WTC11 (cell line): ENCODE measurements around the gene COA5. TPM values are rescaled to one million over a fixed set of nuclear protein-coding genes. Genes with fewer than 3 reads are reported as not detected.

ENCODE experiments used
- ATAC-seq: fragments of 200-7000 bp; cut with Tn5 transposase; 2 replicates; pipeline ENCODE4 v1.10.0; 2021; ENCODE audit warnings: mild to moderate bottlenecking, moderate library complexity
- CTCF ChIA-PET: fragments of 300-600 bp; sonication (Branson Sonifier 250); formaldehyde crosslinking; loops from one replicate; lab custom pipeline; 2021; ENCODE audit warnings: antibody characterized with exemption; lab: Charles Lee
- POLR2A ChIA-PET: fragments of 350-600 bp; sonication (Branson Sonifier 250); formaldehyde crosslinking; loops from one replicate; lab custom pipeline; 2021; ENCODE audit warnings: antibody characterized with exemption; lab: Charles Lee
- DNase-seq: peaks from one replicate; pipeline ENCODE4 v3.0.0; 2021; ENCODE audit warnings: low spot score
- H3K27ac Mint-ChIP-seq: 2 replicates; pipeline ENCODE4 v1.8.0; 2021; ENCODE audit warnings: mixed read lengths
- H3K27me3 Mint-ChIP-seq: 2 replicates; pipeline ENCODE4 v1.8.0; 2021; ENCODE audit warnings: low read depth, mild to moderate bottlenecking, moderate library complexity, mixed read lengths
- H3K36me3 Mint-ChIP-seq: 2 replicates; pipeline ENCODE4 v1.8.0; 2021; ENCODE audit warnings: mixed read lengths
- H3K4me1 Mint-ChIP-seq: 2 replicates; pipeline ENCODE4 v1.8.0; 2022; ENCODE audit warnings: mixed read lengths
- H3K4me3 Mint-ChIP-seq: 2 replicates; pipeline ENCODE4 v1.8.0; 2021; ENCODE audit warnings: mild to moderate bottlenecking, moderate library complexity, mixed read lengths
- H3K9me3 Mint-ChIP-seq: 2 replicates; pipeline ENCODE4 v1.8.0; 2021; ENCODE audit warnings: mixed read lengths
- CREM ChIP-seq: sonication (generic); formaldehyde crosslinking; IDR thresholded peaks from 2 replicates; pipeline ENCODE4 v1.8.1; 2022; ENCODE audit warnings: mild to moderate bottlenecking, missing genetic modification reagents, moderate library complexity
- ELF4 ChIP-seq: sonication (generic); formaldehyde crosslinking; IDR thresholded peaks from 2 replicates; pipeline ENCODE4 v1.8.1; 2022; ENCODE audit warnings: low read depth, mild to moderate bottlenecking, moderate library complexity, missing genetic modification reagents
- EMX1 ChIP-seq: fragments of 250-450 bp; sonication (Bioruptor Pico); IDR thresholded peaks from 2 replicates; pipeline ENCODE4 v1.8.0; 2021; ENCODE audit warnings: mild to moderate bottlenecking
- ESRRA ChIP-seq: sonication (generic); formaldehyde crosslinking; IDR thresholded peaks from 2 replicates; pipeline ENCODE4 v1.8.1; 2022; ENCODE audit warnings: mild to moderate bottlenecking, missing genetic modification reagents, borderline replicate concordance
- FOXK1 ChIP-seq: sonication (generic); formaldehyde crosslinking; IDR thresholded peaks from 2 replicates; pipeline ENCODE4 v1.8.0; 2022; ENCODE audit warnings: mild to moderate bottlenecking, moderate library complexity, missing genetic modification reagents
- GABPB1 ChIP-seq: sonication (generic); formaldehyde crosslinking; IDR thresholded peaks from 2 replicates; pipeline ENCODE4 v1.8.1; 2023; ENCODE audit warnings: mild to moderate bottlenecking, missing genetic modification reagents
- NFE2L1 ChIP-seq: sonication (generic); formaldehyde crosslinking; IDR thresholded peaks from 2 replicates; pipeline ENCODE4 v1.8.1; 2023; ENCODE audit warnings: missing genetic modification reagents
- RORB ChIP-seq: fragments of 250-450 bp; sonication (Bioruptor Pico); IDR thresholded peaks from 2 replicates; pipeline ENCODE4 v1.9.0; 2021; ENCODE audit warnings: mild to moderate bottlenecking
- TEAD1 ChIP-seq: sonication (generic); formaldehyde crosslinking; IDR thresholded peaks from 2 replicates; pipeline ENCODE4 v1.8.0; 2022; ENCODE audit warnings: mild to moderate bottlenecking, missing genetic modification reagents
- TP53 ChIP-seq: sonication (generic); formaldehyde crosslinking; IDR thresholded peaks from 2 replicates; pipeline ENCODE4 v1.8.1; 2023; ENCODE audit warnings: mild to moderate bottlenecking, missing genetic modification reagents
- ZNF219 ChIP-seq: sonication (generic); formaldehyde crosslinking; IDR thresholded peaks from 2 replicates; pipeline ENCODE4 v1.8.0; 2023; ENCODE audit warnings: missing genetic modification reagents, mild to moderate bottlenecking, borderline replicate concordance
- ZNF396 ChIP-seq: fragments of 250-450 bp; sonication (Bioruptor Pico); IDR thresholded peaks from 2 replicates; pipeline ENCODE4 v1.8.0; 2021; ENCODE audit warnings: mild to moderate bottlenecking, moderate library complexity, borderline replicate concordance
- total RNA-seq: library from RNA; stranded (reverse); gene quantifications from 3 replicates; pipeline ENCODE4 v1.2.3, GENCODE V29; 2021
- TF ChIP-seq, protein P1 (sequence below): fragments of 250-450 bp; sonication (Bioruptor Pico); IDR thresholded peaks from 2 replicates; pipeline ENCODE4 v2.1.2; 2022; ENCODE audit warnings: mild to moderate bottlenecking, moderate library complexity
- TF ChIP-seq, protein P2 (sequence below): sonication (generic); formaldehyde crosslinking; IDR thresholded peaks from 2 replicates; pipeline ENCODE4 v1.8.1; 2023; ENCODE audit warnings: mild to moderate bottlenecking, missing genetic modification reagents, borderline replicate concordance
- TF ChIP-seq, protein P3 (sequence below): sonication (generic); formaldehyde crosslinking; IDR thresholded peaks from 2 replicates; pipeline ENCODE4 v1.8.0; 2022; ENCODE audit warnings: mild to moderate bottlenecking, missing genetic modification reagents
- TF ChIP-seq, protein P4 (sequence below): fragments of 200-600 bp; IDR thresholded peaks from 2 replicates; pipeline ENCODE4 v1.8.0; 2022; ENCODE audit warnings: antibody characterized with exemption
- TF ChIP-seq, protein P5 (sequence below): sonication (generic); formaldehyde crosslinking; IDR thresholded peaks from 2 replicates; pipeline ENCODE4 v1.8.1; 2022; ENCODE audit warnings: low read depth, mild to moderate bottlenecking, moderate library complexity, missing genetic modification reagents, borderline replicate concordance
- TF ChIP-seq, protein P6 (sequence below): sonication (generic); formaldehyde crosslinking; conservative IDR thresholded peaks from 2 replicates; pipeline ENCODE4 v1.8.1; 2023; ENCODE audit warnings: mild to moderate bottlenecking, low read depth, missing genetic modification reagents, moderate library complexity

COA5 gene
- total RNA-seq, 1 experiment from 2014 or later = 29.3 TPM

DNA sequence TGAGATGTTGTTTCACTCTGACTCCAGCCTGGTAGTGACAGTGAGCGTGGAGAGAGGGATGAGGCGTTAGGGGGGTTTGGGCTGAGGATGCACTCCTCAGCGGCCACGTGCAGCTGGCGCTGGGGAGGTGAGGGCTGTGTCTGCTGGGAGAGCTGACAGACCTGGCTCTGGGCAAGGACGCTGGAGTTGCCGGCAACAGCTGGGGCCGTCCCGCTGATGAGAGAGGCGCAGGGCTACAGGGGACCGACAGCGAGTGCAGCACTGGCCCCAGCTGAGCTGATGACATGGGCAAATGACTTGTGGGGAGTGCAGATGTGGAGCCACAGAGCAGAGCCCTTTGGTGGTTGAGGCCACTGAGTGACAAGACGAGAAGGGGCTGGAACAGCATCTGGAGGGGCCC, 38.4 kb downstream of the COA5 start (continued):
- TF ChIP-seq GABPB1 (CRISPR knock-in tag) = no peak
- TF ChIP-seq ZNF396 (CRISPR knock-in tag) = no peak
- TF ChIP-seq EMX1 (CRISPR knock-in tag) = no peak
- TF ChIP-seq, protein P1, sequence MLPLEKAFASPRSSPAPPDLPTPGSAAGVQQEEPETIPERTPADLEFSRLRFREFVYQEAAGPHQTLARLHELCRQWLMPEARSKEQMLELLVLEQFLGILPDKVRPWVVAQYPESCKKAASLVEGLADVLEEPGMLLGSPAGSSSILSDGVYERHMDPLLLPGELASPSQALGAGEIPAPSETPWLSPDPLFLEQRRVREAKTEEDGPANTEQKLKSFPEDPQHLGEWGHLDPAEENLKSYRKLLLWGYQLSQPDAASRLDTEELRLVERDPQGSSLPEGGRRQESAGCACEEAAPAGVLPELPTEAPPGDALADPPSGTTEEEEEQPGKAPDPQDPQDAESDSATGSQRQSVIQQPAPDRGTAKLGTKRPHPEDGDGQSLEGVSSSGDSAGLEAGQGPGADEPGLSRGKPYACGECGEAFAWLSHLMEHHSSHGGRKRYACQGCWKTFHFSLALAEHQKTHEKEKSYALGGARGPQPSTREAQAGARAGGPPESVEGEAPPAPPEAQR (CRISPR knock-in tag) = no peak
- no peak for TF ChIP-seq TP53
- TF ChIP-seq, protein P2, sequence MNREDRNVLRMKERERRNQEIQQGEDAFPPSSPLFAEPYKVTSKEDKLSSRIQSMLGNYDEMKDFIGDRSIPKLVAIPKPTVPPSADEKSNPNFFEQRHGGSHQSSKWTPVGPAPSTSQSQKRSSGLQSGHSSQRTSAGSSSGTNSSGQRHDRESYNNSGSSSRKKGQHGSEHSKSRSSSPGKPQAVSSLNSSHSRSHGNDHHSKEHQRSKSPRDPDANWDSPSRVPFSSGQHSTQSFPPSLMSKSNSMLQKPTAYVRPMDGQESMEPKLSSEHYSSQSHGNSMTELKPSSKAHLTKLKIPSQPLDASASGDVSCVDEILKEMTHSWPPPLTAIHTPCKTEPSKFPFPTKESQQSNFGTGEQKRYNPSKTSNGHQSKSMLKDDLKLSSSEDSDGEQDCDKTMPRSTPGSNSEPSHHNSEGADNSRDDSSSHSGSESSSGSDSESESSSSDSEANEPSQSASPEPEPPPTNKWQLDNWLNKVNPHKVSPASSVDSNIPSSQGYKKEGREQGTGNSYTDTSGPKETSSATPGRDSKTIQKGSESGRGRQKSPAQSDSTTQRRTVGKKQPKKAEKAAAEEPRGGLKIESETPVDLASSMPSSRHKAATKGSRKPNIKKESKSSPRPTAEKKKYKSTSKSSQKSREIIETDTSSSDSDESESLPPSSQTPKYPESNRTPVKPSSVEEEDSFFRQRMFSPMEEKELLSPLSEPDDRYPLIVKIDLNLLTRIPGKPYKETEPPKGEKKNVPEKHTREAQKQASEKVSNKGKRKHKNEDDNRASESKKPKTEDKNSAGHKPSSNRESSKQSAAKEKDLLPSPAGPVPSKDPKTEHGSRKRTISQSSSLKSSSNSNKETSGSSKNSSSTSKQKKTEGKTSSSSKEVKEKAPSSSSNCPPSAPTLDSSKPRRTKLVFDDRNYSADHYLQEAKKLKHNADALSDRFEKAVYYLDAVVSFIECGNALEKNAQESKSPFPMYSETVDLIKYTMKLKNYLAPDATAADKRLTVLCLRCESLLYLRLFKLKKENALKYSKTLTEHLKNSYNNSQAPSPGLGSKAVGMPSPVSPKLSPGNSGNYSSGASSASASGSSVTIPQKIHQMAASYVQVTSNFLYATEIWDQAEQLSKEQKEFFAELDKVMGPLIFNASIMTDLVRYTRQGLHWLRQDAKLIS = no peak
- TF ChIP-seq ESRRA (CRISPR knock-in tag) = no peak
- TF ChIP-seq TEAD1 (CRISPR knock-in tag) = no peak
- TF ChIP-seq, protein P3, sequence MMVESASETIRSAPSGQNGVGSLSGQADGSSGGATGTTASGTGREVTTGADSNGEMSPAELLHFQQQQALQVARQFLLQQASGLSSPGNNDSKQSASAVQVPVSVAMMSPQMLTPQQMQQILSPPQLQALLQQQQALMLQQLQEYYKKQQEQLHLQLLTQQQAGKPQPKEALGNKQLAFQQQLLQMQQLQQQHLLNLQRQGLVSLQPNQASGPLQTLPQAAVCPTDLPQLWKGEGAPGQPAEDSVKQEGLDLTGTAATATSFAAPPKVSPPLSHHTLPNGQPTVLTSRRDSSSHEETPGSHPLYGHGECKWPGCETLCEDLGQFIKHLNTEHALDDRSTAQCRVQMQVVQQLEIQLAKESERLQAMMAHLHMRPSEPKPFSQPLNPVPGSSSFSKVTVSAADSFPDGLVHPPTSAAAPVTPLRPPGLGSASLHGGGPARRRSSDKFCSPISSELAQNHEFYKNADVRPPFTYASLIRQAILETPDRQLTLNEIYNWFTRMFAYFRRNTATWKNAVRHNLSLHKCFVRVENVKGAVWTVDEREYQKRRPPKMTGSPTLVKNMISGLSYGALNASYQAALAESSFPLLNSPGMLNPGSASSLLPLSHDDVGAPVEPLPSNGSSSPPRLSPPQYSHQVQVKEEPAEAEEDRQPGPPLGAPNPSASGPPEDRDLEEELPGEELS (CRISPR knock-in tag) = no peak

DNA sequence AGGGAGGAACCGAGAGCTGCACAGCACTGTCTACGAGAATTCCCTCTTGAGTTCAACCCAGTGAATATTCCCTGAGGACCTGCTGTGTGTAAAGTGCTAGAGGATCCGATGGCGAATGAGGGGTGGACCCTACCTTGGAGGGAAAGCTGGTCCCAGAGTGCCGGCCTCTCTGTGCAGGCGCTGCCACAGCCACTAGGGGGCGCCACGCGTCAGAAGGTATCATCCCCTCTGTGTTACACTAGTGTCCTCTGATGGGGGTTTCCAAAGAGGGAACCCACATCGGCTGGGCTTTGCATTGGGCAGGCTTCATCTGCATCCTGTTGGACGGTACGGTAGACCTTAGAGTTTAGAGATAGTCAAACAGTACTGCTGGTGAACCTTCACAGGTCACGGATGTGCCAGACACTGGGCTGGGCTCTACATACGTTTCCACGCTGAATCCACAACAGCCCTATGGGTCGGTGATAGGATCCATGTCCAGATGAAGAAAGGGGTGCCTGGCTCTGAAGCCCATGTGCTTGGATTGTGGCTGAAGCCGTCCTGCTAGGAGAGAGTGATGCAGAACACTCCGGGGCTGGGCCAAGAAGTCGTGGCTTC, 39.0 kb downstream of the COA5 start:
- no peak overlapping the region for H3K27ac Mint-ChIP-seq
- DNase-seq = peak; percentile 88
- TF ChIP-seq RORB (CRISPR knock-in tag) = no peak
- TF ChIP-seq, protein P4, sequence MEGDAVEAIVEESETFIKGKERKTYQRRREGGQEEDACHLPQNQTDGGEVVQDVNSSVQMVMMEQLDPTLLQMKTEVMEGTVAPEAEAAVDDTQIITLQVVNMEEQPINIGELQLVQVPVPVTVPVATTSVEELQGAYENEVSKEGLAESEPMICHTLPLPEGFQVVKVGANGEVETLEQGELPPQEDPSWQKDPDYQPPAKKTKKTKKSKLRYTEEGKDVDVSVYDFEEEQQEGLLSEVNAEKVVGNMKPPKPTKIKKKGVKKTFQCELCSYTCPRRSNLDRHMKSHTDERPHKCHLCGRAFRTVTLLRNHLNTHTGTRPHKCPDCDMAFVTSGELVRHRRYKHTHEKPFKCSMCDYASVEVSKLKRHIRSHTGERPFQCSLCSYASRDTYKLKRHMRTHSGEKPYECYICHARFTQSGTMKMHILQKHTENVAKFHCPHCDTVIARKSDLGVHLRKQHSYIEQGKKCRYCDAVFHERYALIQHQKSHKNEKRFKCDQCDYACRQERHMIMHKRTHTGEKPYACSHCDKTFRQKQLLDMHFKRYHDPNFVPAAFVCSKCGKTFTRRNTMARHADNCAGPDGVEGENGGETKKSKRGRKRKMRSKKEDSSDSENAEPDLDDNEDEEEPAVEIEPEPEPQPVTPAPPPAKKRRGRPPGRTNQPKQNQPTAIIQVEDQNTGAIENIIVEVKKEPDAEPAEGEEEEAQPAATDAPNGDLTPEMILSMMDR = peak; percentile 99
- no peak for TF ChIP-seq TP53
- no peak for TF ChIP-seq NFE2L1 (CRISPR knock-in tag)
- no peak overlapping the region for H3K4me3 Mint-ChIP-seq
- no peaks in the 10 kb centered on the region for H3K27me3 Mint-ChIP-seq
- H3K36me3 Mint-ChIP-seq = peaks cover 44% of the 10 kb centered on the region
- POLR2A ChIA-PET = interaction anchor here (0.6 kb wide), 1 partner anchor 504 kb away, joined by 5 read pairs; no protein-coding TSS in a partner anchor
- CTCF ChIA-PET = interaction anchor here (0.5 to 1.6 kb wide), 32 partner anchors 8 to 1220 kb away, joined by 3 to 12 read pairs (median 4); no protein-coding TSS in a partner anchor
- no peaks in the 10 kb centered on the region for H3K4me1 Mint-ChIP-seq
- H3K9me3 Mint-ChIP-seq = no peaks in the 10 kb centered on the region
- ATAC-seq = peak; percentile 97

DNA sequence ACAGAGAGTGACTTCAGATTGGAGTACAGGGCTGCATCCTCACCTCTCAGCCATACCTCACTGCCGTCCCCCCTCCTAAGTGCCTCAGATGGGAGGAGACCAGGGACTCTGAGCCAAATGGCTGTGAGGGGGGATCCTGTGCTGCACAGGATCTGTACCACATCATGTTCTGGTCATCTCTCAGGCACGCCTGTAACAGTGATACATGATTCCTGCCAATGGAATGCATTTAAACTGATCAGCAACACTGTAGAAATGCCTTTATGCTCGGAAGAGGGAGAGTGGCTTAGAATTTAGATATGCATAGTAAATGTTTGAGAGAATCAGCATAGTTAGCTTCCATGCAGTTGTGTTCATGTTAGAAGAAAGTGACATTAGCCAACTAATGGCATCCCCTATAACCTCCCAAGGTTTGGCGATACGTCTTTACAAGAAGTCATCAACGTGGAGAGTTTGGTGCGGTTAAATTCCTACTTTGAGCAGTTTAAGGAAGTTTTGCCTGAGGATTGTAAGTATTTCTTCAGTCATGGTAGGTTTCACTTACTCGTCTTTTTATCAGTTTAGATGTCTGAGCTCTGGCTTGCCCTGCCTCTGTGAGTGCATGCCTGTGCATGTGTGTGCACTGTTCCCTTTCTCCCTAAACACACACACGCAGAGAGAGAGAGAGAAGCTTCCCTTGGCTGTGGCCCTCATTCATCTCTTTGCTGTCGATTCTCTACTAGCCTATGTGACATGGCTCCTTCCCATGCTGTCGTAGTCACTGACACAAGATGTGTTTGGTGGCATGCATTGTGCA, 40.0 kb downstream of the COA5 start:
- DNase-seq = no peak
- POLR2A ChIA-PET = no interaction called here
- no peaks in the 10 kb centered on the region for H3K4me1 Mint-ChIP-seq
- H3K27ac Mint-ChIP-seq = no peak overlapping the region; the same call in 1 of the 2 replicates
- H3K9me3 Mint-ChIP-seq = no peaks in the 10 kb centered on the region
- H3K27me3 Mint-ChIP-seq = no peaks in the 10 kb centered on the region
- TF ChIP-seq FOXK1 (CRISPR knock-in tag) = no peak
- TF ChIP-seq RORB (CRISPR knock-in tag) = no peak
- no peak for TF ChIP-seq ELF4 (CRISPR knock-in tag)
- TF ChIP-seq, protein P5, sequence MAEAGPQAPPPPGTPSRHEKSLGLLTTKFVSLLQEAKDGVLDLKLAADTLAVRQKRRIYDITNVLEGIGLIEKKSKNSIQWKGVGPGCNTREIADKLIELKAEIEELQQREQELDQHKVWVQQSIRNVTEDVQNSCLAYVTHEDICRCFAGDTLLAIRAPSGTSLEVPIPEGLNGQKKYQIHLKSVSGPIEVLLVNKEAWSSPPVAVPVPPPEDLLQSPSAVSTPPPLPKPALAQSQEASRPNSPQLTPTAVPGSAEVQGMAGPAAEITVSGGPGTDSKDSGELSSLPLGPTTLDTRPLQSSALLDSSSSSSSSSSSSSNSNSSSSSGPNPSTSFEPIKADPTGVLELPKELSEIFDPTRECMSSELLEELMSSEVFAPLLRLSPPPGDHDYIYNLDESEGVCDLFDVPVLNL (CRISPR knock-in tag) = no peak
- TF ChIP-seq, protein P6, sequence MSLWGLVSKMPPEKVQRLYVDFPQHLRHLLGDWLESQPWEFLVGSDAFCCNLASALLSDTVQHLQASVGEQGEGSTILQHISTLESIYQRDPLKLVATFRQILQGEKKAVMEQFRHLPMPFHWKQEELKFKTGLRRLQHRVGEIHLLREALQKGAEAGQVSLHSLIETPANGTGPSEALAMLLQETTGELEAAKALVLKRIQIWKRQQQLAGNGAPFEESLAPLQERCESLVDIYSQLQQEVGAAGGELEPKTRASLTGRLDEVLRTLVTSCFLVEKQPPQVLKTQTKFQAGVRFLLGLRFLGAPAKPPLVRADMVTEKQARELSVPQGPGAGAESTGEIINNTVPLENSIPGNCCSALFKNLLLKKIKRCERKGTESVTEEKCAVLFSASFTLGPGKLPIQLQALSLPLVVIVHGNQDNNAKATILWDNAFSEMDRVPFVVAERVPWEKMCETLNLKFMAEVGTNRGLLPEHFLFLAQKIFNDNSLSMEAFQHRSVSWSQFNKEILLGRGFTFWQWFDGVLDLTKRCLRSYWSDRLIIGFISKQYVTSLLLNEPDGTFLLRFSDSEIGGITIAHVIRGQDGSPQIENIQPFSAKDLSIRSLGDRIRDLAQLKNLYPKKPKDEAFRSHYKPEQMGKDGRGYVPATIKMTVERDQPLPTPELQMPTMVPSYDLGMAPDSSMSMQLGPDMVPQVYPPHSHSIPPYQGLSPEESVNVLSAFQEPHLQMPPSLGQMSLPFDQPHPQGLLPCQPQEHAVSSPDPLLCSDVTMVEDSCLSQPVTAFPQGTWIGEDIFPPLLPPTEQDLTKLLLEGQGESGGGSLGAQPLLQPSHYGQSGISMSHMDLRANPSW = no peak
- no peak for TF ChIP-seq ZNF219
- TF ChIP-seq CREM (CRISPR knock-in tag) = no peak
- TF ChIP-seq TEAD1 (CRISPR knock-in tag) = no peak
- TF ChIP-seq, all 79 proteins: peak for 0
- no peak overlapping the region for H3K4me3 Mint-ChIP-seq
- ATAC-seq = no peak
- peaks cover 37% of the 10 kb centered on the region for H3K36me3 Mint-ChIP-seq
- CTCF ChIA-PET = interaction anchor here (0.5 to 1.6 kb wide), 31 partner anchors 9 to 1221 kb away, joined by 3 to 12 read pairs (median 4); no protein-coding TSS in a partner anchor
